GM19324 (cell line): ENCODE results near the gene CXCL12.

Experiments
- ATAC-seq: cut with Tn5 transposase; IDR thresholded peaks from one replicate; pipeline ENCODE4 v1.9.1; 2021; ENCODE audit warnings: mild to moderate bottlenecking, moderate library complexity; ENCODE audit not compliant: unreplicated experiment, low FRiP score

The CXCL12 gene

GRCh38 chr10:44339218-44339617 lies 45.7 kb downstream of the CXCL12 start:
- ATAC-seq = no peak

- no peak for ATAC-seq
Observed at GRCh38 chr10:44337081-44337480, 47.8 kb downstream of the CXCL12 start.

- no peak for ATAC-seq
Observed at GRCh38 chr10:44335330-44336021, 49.4 kb downstream of the CXCL12 start.

GRCh38 chr10:44334621-44335184 lies 50.2 kb downstream of the CXCL12 start:
- ATAC-seq = no peak

GRCh38 chr10:44334091-44334490 lies 50.8 kb downstream of the CXCL12 start:
- no peak for ATAC-seq

- no peak for ATAC-seq
Observed at GRCh38 chr10:44333511-44333910, 51.4 kb downstream of the CXCL12 start.

GRCh38 chr10:44332465-44332864 lies 52.4 kb downstream of the CXCL12 start:
- ATAC-seq = no peak

- no peak for ATAC-seq
Observed at GRCh38 chr10:44330431-44330830, 54.5 kb downstream of the CXCL12 start.

- ATAC-seq = no peak
Observed at GRCh38 chr10:44327461-44327860, 57.4 kb downstream of the CXCL12 start.
